ENCODE data around the gene ENTPD8. TPM values are rescaled to one million over a fixed set of nuclear protein-coding genes. Genes with fewer than 3 reads are reported as not detected.

Gene ENTPD8
- total RNA-seq, 1 experiment from 2014 or later = 0.77 TPM

DNA sequence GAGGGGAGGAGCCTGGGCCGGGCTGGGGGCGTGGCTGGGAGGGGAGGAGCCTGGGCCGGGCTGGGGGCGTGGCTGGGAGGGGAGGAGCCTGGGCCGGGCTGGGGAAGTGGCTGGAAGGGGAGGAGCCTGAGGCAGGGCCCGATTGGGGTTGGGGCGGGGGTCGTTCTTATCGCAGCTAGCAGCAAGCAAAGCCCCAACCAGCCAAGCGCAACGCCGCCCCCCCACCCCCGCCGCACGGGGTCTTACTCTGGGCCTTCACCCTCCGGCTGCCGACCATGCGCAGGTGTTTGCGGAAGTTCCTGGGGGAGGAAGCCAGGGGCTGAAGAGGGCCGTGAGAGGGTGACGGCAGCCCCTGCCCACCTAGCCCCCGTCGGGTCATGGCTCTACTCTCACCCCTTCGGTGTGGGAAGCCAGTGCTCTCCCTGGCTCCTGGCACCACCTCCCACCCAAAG is 13.0 kb upstream of the ENTPD8 start:
- peak overlapping the region; percentile 60 to 72 for H3K4me3 Mint-ChIP-seq
- H2AK5ac ChIP-seq (ENCODE audit: insufficient read length, low read length) = no peak overlapping the region
- no peaks in the 10 kb centered on the region for H3K79me1 ChIP-seq (ENCODE audit: insufficient read depth, low read depth, low read length, poor library complexity, severe bottlenecking)
- no peak for TF ChIP-seq CTCF (conservative IDR thresholded peaks at IDR 0.05)
- H3K9ac ChIP-seq (ENCODE audit: extremely low read depth, insufficient read length, low read length) = no peak overlapping the region
- H4K20me1 ChIP-seq (ENCODE audit: control insufficient read depth, insufficient read depth, insufficient read length) = peaks cover 6% of the 10 kb centered on the region
- H3K4me1 ChIP-seq (ENCODE audit: insufficient read depth, low read length) = no peaks in the 10 kb centered on the region
- H2BK20ac ChIP-seq (ENCODE audit: low read depth, low read length, poor library complexity, severe bottlenecking) = no peak overlapping the region
- H3K18ac ChIP-seq (ENCODE audit: insufficient read length, low read depth, low read length) = peak overlapping the region; percentile 81
- H3K14ac ChIP-seq (ENCODE audit: insufficient read depth, low read length) = peak overlapping the region; percentile 79
- H2BK5ac ChIP-seq (ENCODE audit: insufficient read length, low read length) = no peak overlapping the region
- H3K23me2 ChIP-seq (ENCODE audit: insufficient read length, low read depth, low read length, poor library complexity, severe bottlenecking) = peaks cover 4% of the 10 kb centered on the region
- no peaks in the 10 kb centered on the region for H3K79me2 ChIP-seq (ENCODE audit: insufficient read depth, low read length)
- no peaks in the 10 kb centered on the region for H3K27me3 Mint-ChIP-seq (ENCODE audit: low read depth)
- no peak overlapping the region for H4K8ac ChIP-seq (replicated peaks; ENCODE audit: insufficient read length, low read depth, low read length)
- peak; percentile 80 for DNase-seq
- H3K9me3 Mint-ChIP-seq = no peaks in the 10 kb centered on the region
- H3K27me3 ChIP-seq (ENCODE audit: insufficient read depth, low read length) = no peaks in the 10 kb centered on the region
- H3K9me3 ChIP-seq (ENCODE audit: control insufficient read depth, low read depth, low read length) = no peaks in the 10 kb centered on the region
- no peak overlapping the region for H3K56ac ChIP-seq (ENCODE audit: insufficient read length, low read depth, low read length)
- H2BK120ac ChIP-seq (ENCODE audit: low read depth, low read length, poor library complexity, severe bottlenecking) = no peak overlapping the region
- no peak overlapping the region for H3T11ph ChIP-seq (ENCODE audit: low read length)
- no peak overlapping the region for H4K91ac ChIP-seq (ENCODE audit: insufficient read length, low read depth, low read length)
- WGBS (ENCODE audit: extremely low coverage, insufficient read length, low lambda C conversion rate) = no CpG with 5 or more reads among the region's 24 CpGs
- H2BK15ac ChIP-seq (ENCODE audit: low read depth, low read length) = no peak overlapping the region
- H4K5ac ChIP-seq (ENCODE audit: insufficient read length, low read depth, low read length) = no peak overlapping the region
- H2AFZ ChIP-seq (ENCODE audit: low read length) = no peak overlapping the region
- no peak overlapping the region for H3K27ac ChIP-seq (ENCODE audit: insufficient read length, low read depth, low read length)
- peak overlapping the region; percentile 45 for H3K4me2 ChIP-seq (ENCODE audit: insufficient read depth, insufficient read length, low read length)
- H3K27ac Mint-ChIP-seq = peak overlapping the region in 2 of 3 experiments; percentile 81 to 82; a peak in 2 of 7 replicates
- no peak overlapping the region for H3K23ac ChIP-seq (ENCODE audit: insufficient read length, low read depth, low read length)
- peaks cover 0 to 31% (median 15%) of the 10 kb centered on the region in 3 experiments; a peak in 5 of 7 replicates for H3K36me3 Mint-ChIP-seq (ENCODE audit: insufficient read depth in 1 of 3, low read depth in 3 of 3)
- H3K4ac ChIP-seq (ENCODE audit: low read depth, low read length) = no peak overlapping the region
- H2BK12ac ChIP-seq (ENCODE audit: insufficient read length, low read depth, low read length) = no peak overlapping the region
- H3K4me1 Mint-ChIP-seq = peaks cover 5 to 14% of the 10 kb centered on the region in 2 experiments; a peak in 3 of 4 replicates

Measured in H9 (cell line).